NB4 (cell line): ENCODE data around the gene SFI1.

Source experiments
- MYC ChIP-seq: IDR thresholded peaks from 2 replicates; pipeline ENCODE4 v1.6.1; 2011; ENCODE audit warnings: low read depth, low read length
- TF ChIP-seq, protein P1 (sequence below): IDR thresholded peaks from one replicate; pipeline ENCODE4 v1.5.1; 2012; ENCODE audit warnings: low read depth, low read length
- TF ChIP-seq, protein P2 (sequence below): IDR thresholded peaks from 2 replicates; pipeline ENCODE4 v1.6.1; 2011; ENCODE audit warnings: low read depth, low read length

DNA sequence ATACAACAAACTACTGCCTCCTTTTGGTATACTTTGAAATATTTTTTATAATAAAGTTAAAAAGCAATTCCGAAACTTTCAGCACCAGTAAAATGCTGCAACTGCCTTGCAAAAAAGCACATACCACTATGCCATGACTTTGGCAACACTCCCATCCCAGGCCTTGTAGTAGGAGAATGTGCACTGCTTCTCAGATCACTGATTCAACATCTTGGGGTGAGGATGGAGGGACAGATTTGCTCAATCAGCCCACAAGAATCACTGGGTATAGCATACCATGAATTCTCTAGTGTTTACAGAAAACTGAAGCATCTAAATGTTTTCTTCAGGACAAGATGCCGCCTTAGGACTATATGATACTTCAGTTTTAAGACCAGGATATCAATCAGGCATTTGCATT lies 21.6 kb upstream of the SFI1 start:
- no peak for TF ChIP-seq MYC
- TF ChIP-seq, protein P1, sequence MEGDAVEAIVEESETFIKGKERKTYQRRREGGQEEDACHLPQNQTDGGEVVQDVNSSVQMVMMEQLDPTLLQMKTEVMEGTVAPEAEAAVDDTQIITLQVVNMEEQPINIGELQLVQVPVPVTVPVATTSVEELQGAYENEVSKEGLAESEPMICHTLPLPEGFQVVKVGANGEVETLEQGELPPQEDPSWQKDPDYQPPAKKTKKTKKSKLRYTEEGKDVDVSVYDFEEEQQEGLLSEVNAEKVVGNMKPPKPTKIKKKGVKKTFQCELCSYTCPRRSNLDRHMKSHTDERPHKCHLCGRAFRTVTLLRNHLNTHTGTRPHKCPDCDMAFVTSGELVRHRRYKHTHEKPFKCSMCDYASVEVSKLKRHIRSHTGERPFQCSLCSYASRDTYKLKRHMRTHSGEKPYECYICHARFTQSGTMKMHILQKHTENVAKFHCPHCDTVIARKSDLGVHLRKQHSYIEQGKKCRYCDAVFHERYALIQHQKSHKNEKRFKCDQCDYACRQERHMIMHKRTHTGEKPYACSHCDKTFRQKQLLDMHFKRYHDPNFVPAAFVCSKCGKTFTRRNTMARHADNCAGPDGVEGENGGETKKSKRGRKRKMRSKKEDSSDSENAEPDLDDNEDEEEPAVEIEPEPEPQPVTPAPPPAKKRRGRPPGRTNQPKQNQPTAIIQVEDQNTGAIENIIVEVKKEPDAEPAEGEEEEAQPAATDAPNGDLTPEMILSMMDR, result no peak
- TF ChIP-seq, protein P2, sequence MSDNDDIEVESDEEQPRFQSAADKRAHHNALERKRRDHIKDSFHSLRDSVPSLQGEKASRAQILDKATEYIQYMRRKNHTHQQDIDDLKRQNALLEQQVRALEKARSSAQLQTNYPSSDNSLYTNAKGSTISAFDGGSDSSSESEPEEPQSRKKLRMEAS, result no peak
